Ishikawa (cell line): ENCODE results near the gene OR2W3.

ENCODE experiments used
- CEBPB ChIP-seq: IDR thresholded peaks from 2 replicates; pipeline ENCODE4 v1.6.1; 2012
- CREB1 ChIP-seq: IDR thresholded peaks from 2 replicates; pipeline ENCODE4 v1.6.1; 2012; ENCODE audit warnings: low read depth
- EGR1 ChIP-seq: IDR thresholded peaks from 2 replicates; pipeline ENCODE4 v1.6.1; 2012
- EP300 ChIP-seq: IDR thresholded peaks from 2 replicates; pipeline ENCODE4 v1.6.1; 2012; ENCODE audit warnings: borderline replicate concordance
- FOXM1 ChIP-seq: IDR thresholded peaks from 2 replicates; pipeline ENCODE4 v1.6.1; 2012; ENCODE audit warnings: low read depth, borderline replicate concordance
- MAX ChIP-seq: IDR thresholded peaks from 2 replicates; pipeline ENCODE4 v1.6.1; 2012
- NFIC ChIP-seq: IDR thresholded peaks from 2 replicates; pipeline ENCODE4 v1.6.1; 2012
- RAD21 ChIP-seq: IDR thresholded peaks from 2 replicates; pipeline ENCODE4 v1.6.1; 2012; ENCODE audit warnings: low read depth
- REST ChIP-seq: IDR thresholded peaks from 2 replicates; pipeline ENCODE4 v1.6.1; 2012; ENCODE audit warnings: low read depth, mild to moderate bottlenecking
- TAF1 ChIP-seq: IDR thresholded peaks from 2 replicates; pipeline ENCODE4 v1.6.1; 2012; ENCODE audit warnings: low read depth, mild to moderate bottlenecking
- TCF12 ChIP-seq: IDR thresholded peaks from 2 replicates; pipeline ENCODE4 v1.6.1; 2012; ENCODE audit warnings: low read depth
- TEAD4 ChIP-seq: IDR thresholded peaks from 2 replicates; pipeline ENCODE4 v1.6.1; 2012
- USF1 ChIP-seq: IDR thresholded peaks from 2 replicates; pipeline ENCODE4 v1.6.1; 2012
- YY1 ChIP-seq: IDR thresholded peaks from 2 replicates; pipeline ENCODE4 v1.6.1; 2012; ENCODE audit warnings: low read depth
- ZBTB7A ChIP-seq: IDR thresholded peaks from 2 replicates; pipeline ENCODE4 v1.6.1; 2012; ENCODE audit warnings: low read depth

OR2W3 gene

DNA sequence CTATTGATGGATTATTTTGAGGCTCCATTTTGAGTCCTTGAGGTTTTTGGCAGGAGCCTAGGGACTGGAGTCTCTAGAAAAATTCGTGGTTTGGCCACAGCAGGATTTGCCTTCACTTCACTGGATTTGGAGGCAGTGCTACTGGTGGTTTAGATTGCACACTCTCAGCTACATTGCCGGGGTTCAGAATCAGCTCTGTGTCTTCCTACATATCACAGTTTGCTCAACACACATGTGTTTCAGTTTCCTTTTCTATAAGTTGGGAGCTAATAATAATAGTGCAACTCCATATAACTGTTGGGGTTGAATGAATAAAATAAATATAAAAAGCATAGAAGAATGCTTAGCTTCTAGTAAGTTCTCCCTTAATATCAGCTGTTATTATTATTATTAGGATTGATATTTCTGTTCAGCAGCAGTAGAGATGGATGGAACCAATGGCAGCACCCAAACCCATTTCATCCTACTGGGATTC, at the start of gene OR2W3:
Gene OR2W3 (plus strand): TSS at position 425 of the 475 bp plus-strand sequence. CDS start 0 bp downstream, at position 425.
- TF ChIP-seq TAF1 (no peak), NFIC (no peak), EGR1 (no peak), CREB1 (no peak), YY1 (no peak), MAX (no peak), REST (no peak)

DNA sequence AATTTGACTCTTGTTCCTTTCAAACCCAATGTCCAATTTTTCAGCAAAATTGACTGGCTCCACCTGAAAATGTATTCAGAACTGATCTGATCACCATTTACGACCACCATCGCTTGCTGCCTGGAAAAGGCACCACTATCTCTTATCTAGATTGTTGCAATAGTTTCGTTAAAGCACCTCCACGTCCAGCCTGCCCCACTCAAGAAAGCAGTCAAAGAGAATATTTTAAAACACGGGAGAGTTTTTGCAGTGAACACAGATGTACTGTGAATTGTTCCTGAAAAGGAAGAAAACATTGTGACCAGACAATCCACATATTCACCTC, 49.7 kb upstream of the OR2W3 start:
- TF ChIP-seq RAD21 (no peak), CREB1 (no peak), CEBPB (no peak), REST (no peak), TAF1 (no peak), TCF12 (no peak), EGR1 (no peak), EP300 (no peak), NFIC (no peak), USF1 (no peak), MAX (no peak), ZBTB7A (no peak), TEAD4 (no peak), FOXM1 (no peak), YY1 (no peak)

- TF ChIP-seq RAD21 (no peak), TCF12 (no peak), FOXM1 (no peak), MAX (no peak), TAF1 (no peak), YY1 (no peak), REST (no peak), ZBTB7A (no peak), CEBPB (no peak), CREB1 (no peak), TEAD4 (no peak), USF1 (no peak), NFIC (no peak), EP300 (no peak), EGR1 (no peak)
These were observed 47.0 kb upstream of the OR2W3 start for GRCh38 chr1:247848346-247848745.

GRCh38 chr1:247849616-247850015, 45.8 kb upstream of the OR2W3 start:
- TF ChIP-seq NFIC, result no peak
- TF ChIP-seq TCF12, result no peak
- no peak for TF ChIP-seq CEBPB
- no peak for TF ChIP-seq TEAD4
- no peak for TF ChIP-seq YY1
- no peak for TF ChIP-seq TAF1
- no peak for TF ChIP-seq ZBTB7A
- no peak for TF ChIP-seq EGR1
- TF ChIP-seq REST, result no peak
- TF ChIP-seq USF1, result no peak
- TF ChIP-seq CREB1, result no peak
- no peak for TF ChIP-seq EP300
- no peak for TF ChIP-seq RAD21
- TF ChIP-seq FOXM1, result no peak
- no peak for TF ChIP-seq MAX
